Dendritic cell treated with granulocyte-macrophage colony-stimulating factor and Interleukin-4, amounts not matched to agents 40 ng/mL and 50 ng/mL, for 4 days (primary cell): ENCODE data around the gene DLG3.

Experiments used
- H3K27ac Mint-ChIP-seq: one replicate; pipeline ENCODE4 v1.8.0; 2022; ENCODE audit warnings: mild to moderate bottlenecking, mixed read lengths
- H3K27me3 Mint-ChIP-seq: one replicate; pipeline ENCODE4 v1.8.0; 2022; ENCODE audit warnings: mild to moderate bottlenecking, mixed read lengths
- H3K36me3 Mint-ChIP-seq: one replicate; pipeline ENCODE4 v1.8.0; 2022; ENCODE audit warnings: low read depth, mixed read lengths
- H3K4me1 Mint-ChIP-seq: one replicate; pipeline ENCODE4 v1.8.0; 2022; ENCODE audit warnings: low read depth, mixed read lengths
- H3K4me3 Mint-ChIP-seq: one replicate; pipeline ENCODE4 v1.8.0; 2022; ENCODE audit warnings: mild to moderate bottlenecking, moderate library complexity, mixed read lengths
- H3K9me3 Mint-ChIP-seq: one replicate; pipeline ENCODE4 v1.8.0; 2022; ENCODE audit warnings: mixed read lengths
- intact Hi-C: fragments of 100-400 bp; cut with micrococcal nuclease; formaldehyde crosslinking; loops from one replicate; pipeline ENCODE4 v1.15.0; 2022

DLG3 gene

GRCh38 chrX:70476934-70477733 lies 32.5 kb downstream of the DLG3 start:
- Mint-ChIP-seq H3K27ac (no peak overlapping the region), H3K9me3 (no peaks in the 10 kb centered on the region), H3K36me3 (no peaks in the 10 kb centered on the region), H3K4me1 (peaks cover 25% of the 10 kb centered on the region), H3K4me3 (no peak overlapping the region), H3K27me3 (peaks cover 8% of the 10 kb centered on the region)
- intact Hi-C loops = no loop called here

GRCh38 chrX:70477734-70478075 lies 33.1 kb downstream of the DLG3 start:
- Mint-ChIP-seq H3K4me3 (no peak overlapping the region), H3K4me1 (peaks cover 25% of the 10 kb centered on the region), H3K36me3 (no peaks in the 10 kb centered on the region), H3K27ac (no peak overlapping the region), H3K9me3 (no peaks in the 10 kb centered on the region), H3K27me3 (peaks cover 8% of the 10 kb centered on the region)
- intact Hi-C loops = no loop called here

GRCh38 chrX:70478526-70479245 lies 34.1 kb downstream of the DLG3 start:
- Mint-ChIP-seq H3K4me1 (peaks cover 25% of the 10 kb centered on the region), H3K36me3 (no peaks in the 10 kb centered on the region), H3K27me3 (peaks cover 6% of the 10 kb centered on the region), H3K9me3 (no peaks in the 10 kb centered on the region), H3K27ac (no peak overlapping the region), H3K4me3 (no peak overlapping the region)
- intact Hi-C loops = no loop called here

- Mint-ChIP-seq H3K4me1 (peaks cover 25% of the 10 kb centered on the region), H3K27me3 (peaks cover 4% of the 10 kb centered on the region), H3K27ac (no peak overlapping the region)
These were observed 34.7 kb downstream of the DLG3 start for GRCh38 chrX:70479247-70479921.

GRCh38 chrX:70479922-70480659 lies 35.5 kb downstream of the DLG3 start:
- Mint-ChIP-seq H3K27me3 (peaks cover 4% of the 10 kb centered on the region), H3K9me3 (no peaks in the 10 kb centered on the region), H3K36me3 (no peaks in the 10 kb centered on the region), H3K4me3 (no peak overlapping the region), H3K4me1 (peaks cover 25% of the 10 kb centered on the region), H3K27ac (no peak overlapping the region)
- intact Hi-C loops = no loop called here

More at GRCh38 chrX:70479247-70479921, 34.7 kb downstream of the DLG3 start:
- intact Hi-C loops = no loop called here
- no peaks in the 10 kb centered on the region for H3K9me3 Mint-ChIP-seq
- no peak overlapping the region for H3K4me3 Mint-ChIP-seq
- H3K36me3 Mint-ChIP-seq = no peaks in the 10 kb centered on the region

GRCh38 chrX:70480660-70481018 lies 36.0 kb downstream of the DLG3 start:
- H3K36me3 Mint-ChIP-seq = no peaks in the 10 kb centered on the region

GRCh38 chrX:70481471-70482270 lies 37.0 kb downstream of the DLG3 start:
- Mint-ChIP-seq H3K36me3 (no peaks in the 10 kb centered on the region), H3K27me3 (peaks cover 4% of the 10 kb centered on the region), H3K4me1 (peaks cover 25% of the 10 kb centered on the region), H3K27ac (no peak overlapping the region), H3K9me3 (no peaks in the 10 kb centered on the region), H3K4me3 (no peak overlapping the region)
- intact Hi-C loops = no loop called here

More at GRCh38 chrX:70480660-70481018, 36.0 kb downstream of the DLG3 start:
- Mint-ChIP-seq H3K27me3 (peaks cover 4% of the 10 kb centered on the region), H3K4me3 (no peak overlapping the region), H3K9me3 (no peaks in the 10 kb centered on the region), H3K27ac (no peak overlapping the region), H3K4me1 (peaks cover 25% of the 10 kb centered on the region)
- intact Hi-C loops = no loop called here

GRCh38 chrX:70482300-70482699 lies 37.7 kb downstream of the DLG3 start:
- Mint-ChIP-seq H3K36me3 (no peaks in the 10 kb centered on the region), H3K9me3 (no peaks in the 10 kb centered on the region), H3K27me3 (peaks cover 2% of the 10 kb centered on the region), H3K4me3 (no peak overlapping the region), H3K27ac (no peak overlapping the region), H3K4me1 (peaks cover 20% of the 10 kb centered on the region)
- intact Hi-C loops = no loop called here

GRCh38 chrX:70485466-70485865 lies 40.8 kb downstream of the DLG3 start:
- peaks cover 1% of the 10 kb centered on the region for H3K27me3 Mint-ChIP-seq
- no peak overlapping the region for H3K4me3 Mint-ChIP-seq
- no peaks in the 10 kb centered on the region for H3K9me3 Mint-ChIP-seq
- H3K4me1 Mint-ChIP-seq = peaks cover 14% of the 10 kb centered on the region
- H3K27ac Mint-ChIP-seq = no peak overlapping the region
- H3K36me3 Mint-ChIP-seq = no peaks in the 10 kb centered on the region
- intact Hi-C loops = no loop called here

GRCh38 chrX:70488856-70489255 lies 44.2 kb downstream of the DLG3 start:
- no peaks in the 10 kb centered on the region for H3K9me3 Mint-ChIP-seq
- H3K4me1 Mint-ChIP-seq = no peaks in the 10 kb centered on the region
- intact Hi-C loops = no loop called here
- H3K27me3 Mint-ChIP-seq = no peaks in the 10 kb centered on the region
- H3K36me3 Mint-ChIP-seq = no peaks in the 10 kb centered on the region
- H3K4me3 Mint-ChIP-seq = no peak overlapping the region
- no peak overlapping the region for H3K27ac Mint-ChIP-seq

GRCh38 chrX:70494441-70494840 lies 49.8 kb downstream of the DLG3 start:
- no peak overlapping the region for H3K27ac Mint-ChIP-seq
- intact Hi-C loops = no loop called here
- H3K4me1 Mint-ChIP-seq = no peaks in the 10 kb centered on the region
- no peaks in the 10 kb centered on the region for H3K9me3 Mint-ChIP-seq
- no peaks in the 10 kb centered on the region for H3K36me3 Mint-ChIP-seq
- H3K4me3 Mint-ChIP-seq = no peak overlapping the region
- H3K27me3 Mint-ChIP-seq = no peaks in the 10 kb centered on the region

GRCh38 chrX:70496491-70496890 lies 51.9 kb downstream of the DLG3 start:
- H3K27ac Mint-ChIP-seq = no peak overlapping the region
- H3K4me1 Mint-ChIP-seq = no peaks in the 10 kb centered on the region
- no peak overlapping the region for H3K4me3 Mint-ChIP-seq
- no peaks in the 10 kb centered on the region for H3K9me3 Mint-ChIP-seq
- intact Hi-C loops = no loop called here
- no peaks in the 10 kb centered on the region for H3K27me3 Mint-ChIP-seq
- H3K36me3 Mint-ChIP-seq = no peaks in the 10 kb centered on the region

- Mint-ChIP-seq H3K4me3 (no peak overlapping the region), H3K27me3 (no peaks in the 10 kb centered on the region), H3K27ac (no peak overlapping the region), H3K4me1 (no peaks in the 10 kb centered on the region), H3K36me3 (no peaks in the 10 kb centered on the region), H3K9me3 (no peaks in the 10 kb centered on the region)
- intact Hi-C loops = no loop called here
These were observed 52.4 kb downstream of the DLG3 start for GRCh38 chrX:70497026-70497425.
